OCI-LY3 (cell line): ENCODE results near the gene CIAO2B.

Experiments used
- EZH2phosphoT487 ChIP-seq: fragments of 200-600 bp; shearing (Covaris generic); IDR thresholded peaks from 2 replicates; pipeline ENCODE4 v1.6.1; 2018; ENCODE audit warnings: antibody characterized with exemption, mixed run types, low read depth
- TF ChIP-seq, protein P1 (sequence below): fragments of 200-600, 300-600 bp; sonication (generic); IDR thresholded peaks from 2 replicates; pipeline ENCODE4 v1.5.1; 2014; ENCODE audit warnings: antibody characterized with exemption, low read length, low read depth

- TF ChIP-seq, protein P1, sequence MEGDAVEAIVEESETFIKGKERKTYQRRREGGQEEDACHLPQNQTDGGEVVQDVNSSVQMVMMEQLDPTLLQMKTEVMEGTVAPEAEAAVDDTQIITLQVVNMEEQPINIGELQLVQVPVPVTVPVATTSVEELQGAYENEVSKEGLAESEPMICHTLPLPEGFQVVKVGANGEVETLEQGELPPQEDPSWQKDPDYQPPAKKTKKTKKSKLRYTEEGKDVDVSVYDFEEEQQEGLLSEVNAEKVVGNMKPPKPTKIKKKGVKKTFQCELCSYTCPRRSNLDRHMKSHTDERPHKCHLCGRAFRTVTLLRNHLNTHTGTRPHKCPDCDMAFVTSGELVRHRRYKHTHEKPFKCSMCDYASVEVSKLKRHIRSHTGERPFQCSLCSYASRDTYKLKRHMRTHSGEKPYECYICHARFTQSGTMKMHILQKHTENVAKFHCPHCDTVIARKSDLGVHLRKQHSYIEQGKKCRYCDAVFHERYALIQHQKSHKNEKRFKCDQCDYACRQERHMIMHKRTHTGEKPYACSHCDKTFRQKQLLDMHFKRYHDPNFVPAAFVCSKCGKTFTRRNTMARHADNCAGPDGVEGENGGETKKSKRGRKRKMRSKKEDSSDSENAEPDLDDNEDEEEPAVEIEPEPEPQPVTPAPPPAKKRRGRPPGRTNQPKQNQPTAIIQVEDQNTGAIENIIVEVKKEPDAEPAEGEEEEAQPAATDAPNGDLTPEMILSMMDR, result no peak
- TF ChIP-seq EZH2phosphoT487, result no peak
Measured at GRCh38 chr16:66932076-66932475, 2.1 kb downstream of the CIAO2B start.
